HG03378 (cell line): Measurements from ENCODE around the gene TUBGCP5.
"Not testable (repeated sequence)": the region's sequence is repeated elsewhere in the genome, so short reads cannot be mapped to it uniquely, and the experiment has no call there.

Experiments
- ATAC-seq: cut with Tn5 transposase; IDR thresholded peaks from one replicate; pipeline ENCODE4 v1.9.1; 2021; ENCODE audit warnings: mild to moderate bottlenecking, moderate library complexity; ENCODE audit not compliant: unreplicated experiment

The TUBGCP5 gene

DNA sequence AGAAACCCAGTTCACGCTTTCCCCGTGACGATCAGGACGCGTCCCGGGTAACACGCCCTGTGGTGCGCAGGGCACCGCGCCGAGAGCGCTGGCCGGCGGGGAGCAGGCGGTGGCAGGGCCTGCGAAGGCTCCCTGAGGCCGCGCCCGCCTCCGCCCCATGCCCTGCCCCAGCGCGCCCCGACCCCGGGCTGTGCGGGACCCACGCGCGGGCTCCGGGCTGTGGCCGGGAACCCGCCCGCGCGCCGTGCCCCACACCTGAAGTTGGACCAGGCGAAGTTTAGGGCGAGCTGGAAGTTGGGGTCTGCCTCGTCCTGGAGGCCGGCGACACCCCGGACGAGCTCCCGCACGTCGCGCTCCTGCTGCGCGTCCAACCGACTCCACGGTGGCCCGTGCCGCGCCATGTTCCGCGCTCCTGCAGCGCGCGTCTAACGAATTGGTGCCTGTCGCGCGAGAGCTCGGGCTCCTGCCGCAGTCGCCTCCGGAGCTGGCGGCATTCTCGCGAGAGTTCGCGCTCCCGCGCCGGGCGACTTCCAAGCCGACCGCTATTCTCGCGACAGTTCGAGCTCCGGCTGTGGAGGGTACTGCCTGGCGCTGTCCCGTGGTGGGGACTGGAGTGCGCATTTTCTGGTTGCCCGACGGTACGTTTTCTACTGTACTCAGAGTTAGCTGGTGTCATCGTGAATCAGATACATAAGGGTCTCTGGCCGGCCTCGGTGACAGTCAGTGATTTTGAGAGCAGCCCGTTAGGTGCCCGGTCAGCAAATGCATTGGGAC, at the start of gene TUBGCP5:
Gene TUBGCP5 (minus strand): TSS at position 427 of the 774 bp plus-strand sequence. CDS start 26 bp downstream, at position 401.
- peak; percentile 91 for ATAC-seq

DNA sequence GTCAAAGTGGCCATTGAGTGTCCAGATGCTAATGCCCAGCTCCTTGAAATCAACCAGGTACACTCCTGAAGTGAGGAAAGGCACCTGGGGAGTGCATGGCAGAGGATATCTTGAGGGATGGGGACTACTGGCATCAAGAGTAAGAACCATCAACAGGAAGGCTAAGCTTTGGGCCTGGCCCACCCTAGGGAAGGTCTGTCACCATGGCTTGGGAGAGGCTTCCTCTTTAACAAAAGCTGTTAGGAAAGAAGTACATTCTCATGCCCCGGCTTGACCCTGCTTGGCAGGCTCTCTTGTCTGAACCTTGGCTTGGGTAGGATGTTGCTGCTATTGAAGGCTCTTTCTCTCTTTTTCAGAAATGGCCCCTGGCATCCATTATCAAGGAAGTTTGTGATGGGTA, 43.7 kb upstream of the TUBGCP5 start:
- ATAC-seq: no peak

DNA sequence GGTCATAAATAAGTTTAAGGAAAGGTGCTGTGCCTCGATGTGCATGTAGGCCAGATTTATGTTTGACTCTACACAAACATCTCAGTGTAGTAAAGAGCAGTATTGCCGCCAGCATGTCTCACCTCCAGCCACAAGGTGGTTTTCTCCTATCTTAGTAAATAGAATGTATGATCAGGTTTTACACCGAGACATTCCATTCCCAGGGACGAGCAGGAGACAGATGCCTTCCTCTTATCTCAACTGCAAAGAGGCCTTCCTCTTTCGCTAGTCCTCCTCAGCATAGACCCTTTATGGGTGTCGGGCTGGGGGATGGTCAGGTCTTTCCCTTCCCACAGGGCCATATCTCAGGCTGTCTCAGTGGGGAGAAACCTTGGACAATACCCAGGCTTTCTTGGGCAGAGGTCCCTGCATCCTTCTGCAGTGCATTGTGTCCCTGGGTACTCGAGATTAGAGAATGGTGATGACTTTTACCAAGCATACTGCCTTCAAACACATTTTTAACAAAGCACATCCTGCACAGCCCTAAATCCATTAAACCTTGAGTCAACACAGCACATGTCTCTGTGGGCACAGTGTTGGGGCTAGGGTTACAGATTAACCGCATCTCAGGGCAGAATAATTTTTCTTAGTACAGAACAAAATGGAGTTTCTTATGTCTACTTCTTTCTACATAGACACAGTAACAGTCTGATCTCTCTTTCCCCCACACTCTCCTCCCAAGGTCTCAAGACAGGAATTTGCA, 42.8 kb upstream of the TUBGCP5 start:
- not testable (repeated sequence) for ATAC-seq

DNA sequence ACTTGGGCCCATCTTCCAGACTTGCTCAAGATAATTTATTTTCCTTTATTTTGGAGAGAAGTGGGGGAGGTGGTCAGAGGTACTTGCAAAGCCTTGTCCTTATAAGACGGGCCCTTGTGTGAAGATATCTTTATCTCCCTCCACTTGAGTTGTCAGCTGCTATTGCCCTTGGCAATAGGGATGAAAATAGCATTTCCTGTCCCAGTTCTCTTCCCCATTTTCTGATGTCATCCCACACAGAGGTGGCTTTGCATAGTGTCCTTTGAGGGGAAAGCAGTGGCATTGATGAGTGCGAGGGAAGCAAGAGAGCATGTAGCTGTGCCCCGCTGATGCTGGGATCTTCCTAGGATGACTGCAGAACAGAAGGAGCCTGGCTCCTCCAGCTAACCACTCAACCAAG, 41.9 kb upstream of the TUBGCP5 start:
- ATAC-seq: no peak

DNA sequence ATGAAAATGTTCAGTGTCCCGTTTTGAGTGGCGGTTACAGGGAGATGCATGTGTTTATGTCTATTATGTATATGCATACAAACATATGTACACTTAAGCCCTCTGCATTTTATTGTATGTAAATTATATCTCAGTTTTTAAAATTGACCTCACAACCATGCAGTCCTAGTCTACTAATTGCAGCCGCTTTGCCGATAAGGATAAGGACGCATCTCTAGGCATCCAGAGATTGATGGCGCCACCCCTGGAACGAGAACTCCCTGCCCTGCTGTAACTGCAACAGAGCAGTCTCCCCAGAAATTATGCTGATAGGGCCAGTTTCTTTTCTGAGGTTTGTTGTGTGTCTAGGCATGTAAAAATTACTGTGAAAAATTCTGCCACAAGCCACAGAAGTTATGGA, 40.4 kb upstream of the TUBGCP5 start:
- ATAC-seq: no peak

DNA sequence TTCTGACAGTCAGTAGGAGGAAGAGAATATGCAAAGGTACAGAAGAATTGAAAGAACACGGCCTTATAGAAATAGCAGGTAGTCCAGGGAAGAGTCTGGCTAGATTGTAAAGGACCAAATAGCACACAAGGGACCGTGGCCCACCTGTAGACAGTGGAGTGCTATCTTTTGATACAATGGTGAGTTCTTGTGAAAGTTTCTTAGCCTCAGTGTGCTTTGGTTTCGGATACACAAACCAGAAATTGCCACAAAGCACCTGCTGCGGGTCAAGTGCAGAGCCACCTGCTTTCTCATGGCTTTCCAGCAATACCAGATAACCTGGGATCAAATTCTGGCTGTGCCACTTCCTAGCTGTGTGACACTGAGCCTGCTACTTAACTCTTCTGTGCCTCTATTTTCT, 36.6 kb upstream of the TUBGCP5 start:
- ATAC-seq: no peak

DNA sequence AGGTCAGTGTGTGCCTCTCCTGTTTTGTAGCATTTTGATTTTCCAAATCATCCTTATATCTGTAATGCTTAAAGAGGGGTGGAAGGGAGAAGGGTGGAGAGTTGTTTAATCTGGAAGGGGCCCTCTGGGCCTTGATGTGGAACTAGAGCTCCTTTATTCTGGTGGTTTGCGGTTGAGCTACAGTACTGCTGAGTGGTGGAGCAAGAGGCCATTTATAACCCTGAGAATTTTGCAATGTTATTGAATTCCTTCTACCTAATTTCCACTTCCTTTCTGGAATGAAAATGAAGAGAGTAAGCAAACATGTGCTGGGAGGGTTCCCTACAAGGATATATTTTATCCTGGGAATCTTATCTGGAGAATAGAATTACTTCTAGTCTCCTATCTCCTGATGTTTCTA, 35.3 kb upstream of the TUBGCP5 start:
- ATAC-seq: no peak

DNA sequence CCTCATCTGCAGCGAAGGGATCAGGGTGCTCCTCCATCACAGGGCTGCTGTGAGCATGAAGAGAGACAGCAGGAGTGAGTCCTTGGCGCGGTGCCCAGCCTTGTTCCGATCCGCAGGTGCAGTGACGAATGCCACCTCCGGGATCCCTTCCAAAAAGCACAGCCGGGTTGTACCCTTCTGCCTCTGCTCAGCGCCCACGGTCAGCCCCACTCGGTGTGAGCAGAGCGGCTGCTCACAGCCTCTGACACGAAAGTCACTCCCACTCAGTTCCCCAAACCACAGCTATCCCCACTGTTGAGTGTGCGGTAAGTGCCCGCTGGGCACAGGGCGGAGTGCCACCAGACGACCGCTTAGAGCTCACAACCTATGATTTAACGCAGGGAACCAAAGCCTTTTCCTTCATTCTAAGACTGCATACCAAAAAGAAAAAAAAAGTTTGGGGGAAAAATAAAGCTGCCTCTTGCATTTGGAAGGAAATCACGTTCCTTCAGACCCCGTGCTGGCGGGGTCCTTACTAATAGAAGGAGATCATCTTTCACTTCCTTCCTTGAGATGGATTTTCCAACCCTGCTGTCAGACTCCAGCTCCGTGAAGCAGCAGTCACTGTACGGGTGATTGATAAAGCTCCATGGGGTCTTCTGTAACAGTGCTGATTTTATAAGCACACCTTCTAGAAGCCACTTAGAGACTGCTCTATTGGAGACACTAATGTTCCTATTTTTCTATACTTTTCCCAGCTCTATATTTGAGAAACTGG, 34.7 kb upstream of the TUBGCP5 start:
- ATAC-seq: no peak

DNA sequence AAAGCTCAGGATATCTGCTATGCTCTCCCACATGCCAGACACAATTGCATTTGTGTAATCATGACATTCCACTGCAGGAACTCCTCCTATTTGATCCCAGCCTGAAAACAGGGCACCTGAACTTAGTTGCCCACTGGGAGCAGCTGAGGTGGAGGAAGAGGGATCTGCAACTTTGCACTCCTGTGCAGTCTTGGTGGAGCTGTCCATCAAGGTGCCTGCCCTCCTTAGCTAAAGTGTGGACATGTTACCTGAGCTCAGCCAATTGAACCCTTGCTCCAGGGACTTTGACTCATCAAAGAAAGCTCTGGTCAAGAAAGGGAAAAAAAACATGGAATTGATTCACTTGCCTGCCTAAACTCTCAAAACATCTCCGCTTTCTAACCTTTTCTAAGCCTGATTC, 33.3 kb upstream of the TUBGCP5 start:
- no peak for ATAC-seq

DNA sequence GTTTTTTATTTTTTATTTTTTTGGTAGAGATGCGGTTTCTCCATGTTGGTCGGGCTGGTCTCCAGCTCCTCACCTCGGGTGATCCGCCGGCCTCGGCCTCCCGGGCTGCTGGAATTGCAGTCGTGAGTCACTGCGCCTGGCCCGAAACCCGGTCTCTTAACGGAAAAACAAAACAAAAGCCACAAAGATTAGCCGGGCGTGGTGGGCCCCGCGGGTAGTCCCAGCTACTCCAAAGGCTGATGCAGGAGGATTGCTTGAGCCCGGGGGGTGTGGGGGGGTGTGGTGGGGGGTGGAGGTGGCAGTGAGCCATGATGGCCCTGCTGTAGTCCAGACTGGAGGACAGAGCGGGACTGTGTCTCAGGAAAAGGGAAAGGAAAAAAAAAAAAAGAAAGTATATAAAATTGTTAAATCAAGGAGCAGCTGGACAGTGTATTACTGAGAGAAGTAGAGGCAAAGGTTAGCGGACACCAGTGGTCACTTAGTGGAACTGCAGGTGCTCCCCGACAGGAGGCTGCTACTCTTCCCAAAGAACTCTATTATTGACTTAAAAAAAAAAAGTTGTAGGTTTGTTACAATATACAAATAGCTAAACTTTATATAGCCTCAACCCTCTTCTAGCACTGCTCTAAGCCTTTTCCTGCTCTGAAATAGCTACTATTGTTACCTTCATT, 30.3 kb upstream of the TUBGCP5 start:
- ATAC-seq: no peak

DNA sequence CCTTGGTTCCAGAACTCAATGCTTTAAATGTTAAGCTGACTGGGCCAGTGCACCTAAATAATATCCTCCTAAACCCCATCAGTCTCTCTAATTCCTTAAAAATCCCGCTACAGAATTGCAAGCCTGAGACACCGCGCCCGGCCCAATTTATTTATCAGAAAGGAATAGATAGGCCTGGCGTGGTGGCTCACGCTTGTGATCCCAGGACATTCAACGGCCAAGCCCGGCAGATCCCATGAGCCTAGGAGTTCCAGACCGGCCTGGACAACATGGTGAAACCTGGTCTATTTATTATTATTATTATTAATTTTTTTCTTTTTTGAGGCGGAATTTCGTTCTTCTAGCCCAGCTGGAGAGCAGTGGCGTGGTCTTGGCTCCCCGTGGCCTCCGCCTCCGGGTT, 28.0 kb upstream of the TUBGCP5 start:
- no peak for ATAC-seq

DNA sequence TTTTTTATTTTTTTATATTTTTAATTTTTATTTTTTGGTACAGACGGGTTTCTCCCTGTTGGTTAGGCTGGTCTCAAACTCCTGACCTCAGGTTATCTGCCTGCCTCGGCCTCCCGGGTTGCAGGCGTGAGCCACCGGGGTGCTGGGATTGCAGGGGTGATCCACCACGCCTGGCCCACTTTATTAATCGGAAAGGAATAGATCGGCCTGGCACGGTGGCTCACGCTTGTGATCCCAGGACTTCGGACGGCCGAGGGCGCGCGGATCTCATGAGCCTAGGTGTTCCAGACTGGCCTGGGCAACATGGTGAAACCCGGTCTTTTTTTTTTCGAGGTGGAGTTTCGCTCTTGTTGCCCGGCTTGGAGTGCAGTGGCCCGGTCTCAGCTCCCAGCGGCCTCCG, 26.5 kb upstream of the TUBGCP5 start:
- ATAC-seq: no peak

DNA sequence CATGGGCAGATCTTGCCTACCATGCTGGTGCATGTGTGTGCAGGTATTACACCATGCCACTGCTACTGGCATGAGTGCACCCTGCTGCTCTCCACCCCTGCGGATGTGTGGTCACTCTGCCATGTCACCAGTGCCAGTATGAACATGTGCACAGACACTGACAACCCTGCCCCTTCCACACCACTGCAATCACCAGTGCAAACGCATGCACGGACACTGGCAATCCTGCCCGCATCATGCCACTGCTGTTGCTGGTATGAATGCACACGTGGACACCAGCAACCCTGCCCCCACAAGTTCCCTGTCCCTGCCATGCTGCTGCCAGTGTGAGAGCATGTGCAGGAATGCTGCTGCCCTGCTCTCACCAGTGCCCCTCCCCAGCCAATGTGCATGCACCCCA, 24.8 kb upstream of the TUBGCP5 start:
- no peak for ATAC-seq

DNA sequence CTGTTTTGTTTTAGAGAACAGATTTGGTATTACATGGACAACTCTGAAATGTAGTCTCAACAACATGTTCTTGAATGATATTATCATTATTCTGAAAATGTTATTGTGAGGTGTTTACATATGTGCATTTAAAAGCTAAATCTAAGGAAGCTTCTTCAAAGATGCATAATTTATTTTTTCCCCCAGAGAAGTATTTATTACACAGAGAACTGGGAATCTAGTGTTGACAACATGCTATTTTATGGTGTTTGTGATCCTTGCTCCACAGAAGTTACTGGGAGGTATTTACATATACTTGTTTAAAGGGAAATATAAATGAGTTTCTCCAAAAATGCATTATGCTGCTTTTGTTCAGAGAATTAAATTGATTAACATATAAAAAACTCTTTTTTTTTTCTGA, 18.3 kb upstream of the TUBGCP5 start:
- ATAC-seq: no peak

DNA sequence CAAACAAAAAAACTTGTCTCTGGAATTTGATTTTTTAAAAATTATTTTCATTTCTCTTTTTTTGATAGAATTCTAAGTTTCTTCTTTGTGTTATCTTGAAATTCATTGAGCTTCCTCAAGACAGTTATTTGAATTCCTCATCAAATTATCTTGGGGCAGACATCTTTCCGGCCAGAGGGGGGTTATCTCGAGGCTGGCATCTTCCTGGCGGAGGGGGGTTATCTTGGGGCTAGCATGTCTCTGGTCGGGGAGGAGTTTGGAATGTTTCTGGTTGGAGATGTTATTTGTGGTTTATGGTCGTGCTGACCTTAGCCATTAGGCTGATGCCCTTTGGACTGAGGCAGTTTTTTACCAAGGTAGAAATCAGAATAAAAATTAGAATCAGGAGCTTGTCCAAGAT, 15.9 kb upstream of the TUBGCP5 start:
- ATAC-seq: no peak

DNA sequence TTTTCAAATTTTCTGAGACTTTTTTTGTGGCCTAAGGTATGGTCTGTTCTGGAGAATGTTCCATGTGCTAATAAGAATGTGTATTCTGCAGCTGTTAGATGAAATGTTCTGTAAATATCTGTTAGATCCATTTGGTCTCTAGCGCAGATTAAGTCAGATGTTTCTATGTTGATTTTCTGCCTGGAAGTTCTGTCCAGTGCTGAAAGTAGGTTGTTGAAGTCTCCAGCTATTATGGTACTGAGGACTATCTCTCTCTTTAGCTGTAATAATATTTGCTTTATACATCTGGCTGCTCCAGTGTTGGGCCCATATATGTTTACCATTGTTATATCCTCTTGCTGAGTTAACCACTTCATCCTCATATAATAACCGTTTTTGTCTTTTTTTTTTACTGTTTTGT, 13.2 kb upstream of the TUBGCP5 start:
- no peak for ATAC-seq

DNA sequence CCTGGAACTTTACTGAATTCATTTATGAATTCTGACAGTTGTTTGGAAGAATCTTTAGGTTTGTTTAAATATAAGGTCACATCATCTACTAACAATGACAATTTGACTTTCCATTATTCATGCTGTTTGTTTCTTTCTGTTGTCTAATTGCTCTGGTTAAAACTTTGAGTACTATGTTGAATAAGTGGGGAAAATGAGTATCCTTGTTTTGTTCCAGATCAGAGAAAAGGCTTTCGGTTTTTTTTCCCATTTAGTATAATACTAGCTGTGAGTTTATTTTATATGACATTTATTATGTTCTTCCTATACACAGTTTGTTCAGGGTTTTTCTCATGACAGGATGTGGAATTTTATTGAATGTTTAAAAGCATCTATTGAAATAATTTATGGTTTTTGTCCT, 11.3 kb upstream of the TUBGCP5 start:
- no peak for ATAC-seq

DNA sequence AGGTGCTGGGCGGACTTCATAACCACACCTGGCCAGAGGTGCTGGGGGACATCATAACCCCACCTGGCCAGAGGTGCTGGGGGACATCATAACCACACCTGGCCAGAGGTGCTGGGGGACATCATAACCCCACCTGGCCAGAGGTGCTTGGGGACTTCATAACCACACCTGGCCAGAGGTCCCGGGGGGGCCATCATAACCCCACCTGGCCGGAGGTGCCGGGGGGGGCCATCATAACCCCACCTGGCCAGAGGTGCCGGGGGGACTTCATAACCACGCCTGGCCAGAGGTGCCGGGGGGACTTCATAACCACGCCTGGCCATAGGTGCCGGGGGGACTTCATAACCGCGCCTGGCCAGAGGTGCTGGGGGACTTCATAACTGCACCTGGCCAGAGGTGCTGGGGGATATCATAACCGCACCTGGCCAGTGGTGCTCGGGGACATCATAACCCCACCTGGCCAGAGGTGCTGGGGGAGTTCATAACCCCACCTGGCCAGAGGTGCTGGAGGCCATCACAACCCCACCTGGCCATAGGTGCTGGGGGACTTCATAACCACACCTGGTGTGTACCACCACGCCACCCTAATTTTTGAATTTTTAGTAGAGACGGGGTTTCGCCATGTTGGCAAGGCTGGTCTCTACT, 10.7 kb upstream of the TUBGCP5 start:
- no peak for ATAC-seq

DNA sequence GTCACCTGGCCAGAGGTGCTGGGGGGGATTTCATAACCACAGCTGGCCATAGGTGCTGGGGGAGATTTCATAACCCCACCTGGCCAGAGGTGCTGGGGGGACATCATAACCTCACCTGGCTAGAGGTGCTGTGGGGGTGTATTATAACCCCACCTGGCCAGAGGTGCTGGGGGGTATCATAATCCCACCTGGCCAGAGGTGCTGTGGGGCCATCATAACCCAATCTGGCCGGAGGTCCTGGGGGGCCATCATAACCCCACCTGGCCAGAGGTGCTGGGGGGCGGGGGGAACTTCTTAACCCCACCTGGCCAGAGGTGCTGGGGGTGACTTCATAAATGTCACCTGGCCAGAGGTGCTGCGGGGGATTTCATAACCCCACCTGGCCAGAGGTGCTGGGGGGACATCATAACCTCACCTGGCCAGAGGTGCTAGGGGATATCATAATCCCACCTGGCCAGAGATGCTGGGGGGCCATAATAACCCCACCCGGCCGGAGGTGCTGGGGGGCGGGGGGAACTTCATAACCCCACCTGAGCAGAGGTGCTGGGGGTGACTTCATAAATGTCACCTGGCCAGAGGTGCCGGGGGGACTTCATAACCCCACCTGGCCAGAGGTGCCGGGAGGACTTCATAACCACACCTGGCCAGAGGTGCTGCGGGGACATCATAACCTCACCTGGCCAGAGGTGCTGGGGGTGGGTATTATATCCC, 9.4 kb upstream of the TUBGCP5 start:
- ATAC-seq: not testable (repeated sequence)

DNA sequence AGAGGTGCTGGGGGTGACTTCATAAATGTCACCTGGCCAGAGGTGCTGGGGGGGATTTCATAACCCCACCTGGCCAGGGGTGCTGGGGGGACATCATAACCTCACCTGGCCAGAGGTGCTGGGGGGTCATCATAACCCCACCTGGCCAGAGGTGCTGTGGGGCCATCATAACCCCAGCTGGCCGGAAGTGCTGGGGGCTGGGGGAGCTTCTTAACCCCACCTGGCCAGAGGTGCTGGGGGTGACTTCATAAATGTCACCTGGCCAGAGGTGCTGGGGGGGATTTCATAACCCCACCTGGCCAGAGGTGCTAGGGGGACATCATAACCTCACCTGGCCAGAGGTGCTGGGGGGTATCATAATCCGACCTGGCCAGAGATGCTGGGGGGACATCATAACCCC, 4.6 kb upstream of the TUBGCP5 start:
- ATAC-seq: not testable (repeated sequence)
